Measurements from ENCODE around the gene IPMK.
"Not testable (repeated sequence)": the region's sequence is repeated elsewhere in the genome, so short reads cannot be mapped to it uniquely, and the experiment has no call there.

Gene IPMK

GRCh38 chr10:58266826-58267712, 625 bp downstream of the IPMK start:
- DNase-seq (ENCODE audit: low read depth, low spot score) = no peak

DNA sequence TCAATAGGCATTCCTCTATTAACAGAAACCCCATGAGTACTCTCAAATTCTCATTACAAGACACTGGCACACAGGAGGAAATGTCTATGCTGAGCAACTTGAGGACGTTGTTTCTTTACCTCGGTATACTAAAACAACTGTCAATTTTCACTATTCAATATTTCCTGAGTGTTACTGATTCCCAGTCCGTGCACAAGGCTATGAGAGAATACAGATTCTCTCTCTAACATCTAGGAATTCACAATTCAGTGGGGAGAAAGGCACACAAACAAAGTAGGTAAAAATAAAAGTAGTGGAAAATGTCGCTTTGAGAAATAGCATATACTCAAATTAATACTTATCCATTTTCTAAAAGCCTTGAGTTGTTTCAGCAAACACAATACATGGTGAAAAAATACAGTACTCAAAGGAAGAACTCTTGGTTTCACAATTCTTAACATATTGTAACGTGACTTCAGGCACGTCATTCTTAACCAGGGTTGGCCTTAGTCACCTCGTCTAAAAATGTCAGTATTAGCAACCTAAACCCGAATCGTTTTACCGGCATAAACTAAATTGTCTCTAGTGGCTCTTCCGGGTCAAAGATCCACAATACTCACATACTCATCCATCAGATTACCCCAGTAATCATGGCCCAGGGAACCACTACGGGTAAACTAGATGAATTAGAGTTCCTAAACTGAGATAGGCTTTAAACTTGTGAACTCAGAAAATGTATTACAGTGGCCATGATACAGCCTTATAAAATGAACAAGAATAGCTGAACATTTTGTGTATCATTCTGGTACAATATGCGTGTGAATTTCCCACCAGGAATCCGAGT, 1.5 kb downstream of the IPMK start:
- no peak for DNase-seq (ENCODE audit: low read depth, low spot score)

GRCh38 chr10:58265249-58265648, 2.4 kb downstream of the IPMK start:
- no peak for DNase-seq (ENCODE audit: low read depth, low spot score)

GRCh38 chr10:58264780-58265179, 2.9 kb downstream of the IPMK start:
- DNase-seq (ENCODE audit: low read depth, low spot score) = no peak

DNA sequence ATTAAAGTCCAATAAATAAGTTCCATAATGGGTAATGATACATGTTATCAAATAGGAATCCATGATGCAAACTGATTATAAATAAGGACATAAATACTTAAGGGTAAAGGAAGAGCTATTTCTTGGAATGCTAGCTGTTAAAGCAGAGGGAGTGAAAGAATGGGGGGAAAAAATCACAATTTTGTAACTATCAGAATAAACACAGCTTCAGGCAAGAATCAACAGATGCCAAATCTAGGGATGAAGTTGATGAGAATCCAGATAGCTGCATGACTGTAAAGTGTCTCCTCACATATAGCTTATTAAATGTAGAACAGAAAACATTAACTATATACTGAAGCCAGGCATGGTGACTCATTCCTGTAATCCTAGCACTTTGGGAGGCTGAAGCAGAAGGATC, 4.9 kb downstream of the IPMK start:
- no peak for DNase-seq (ENCODE audit: low read depth, low spot score)

DNA sequence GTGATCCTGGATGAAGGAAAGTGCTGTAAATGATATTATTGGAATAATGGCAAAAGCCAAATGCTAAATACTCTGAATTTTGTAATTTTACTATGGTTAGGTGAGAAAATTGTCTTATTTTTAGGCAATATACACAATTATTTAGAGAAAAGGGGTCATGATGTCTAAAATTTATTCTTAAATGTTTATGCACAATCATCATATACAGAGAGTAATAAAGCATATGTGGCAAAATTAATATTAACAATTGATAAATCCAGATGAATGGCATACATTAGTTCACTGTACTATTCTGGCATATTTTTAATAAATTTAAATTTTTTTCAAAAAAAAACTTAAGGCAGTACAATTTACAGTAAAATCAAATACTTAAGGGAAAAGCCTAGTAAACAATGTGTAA, 7.4 kb downstream of the IPMK start:
- DNase-seq (ENCODE audit: low read depth, low spot score) = no peak

- DNase-seq (ENCODE audit: low read depth, low spot score) = no peak
Measured at GRCh38 chr10:58258977-58259692, 8.6 kb downstream of the IPMK start.

DNA sequence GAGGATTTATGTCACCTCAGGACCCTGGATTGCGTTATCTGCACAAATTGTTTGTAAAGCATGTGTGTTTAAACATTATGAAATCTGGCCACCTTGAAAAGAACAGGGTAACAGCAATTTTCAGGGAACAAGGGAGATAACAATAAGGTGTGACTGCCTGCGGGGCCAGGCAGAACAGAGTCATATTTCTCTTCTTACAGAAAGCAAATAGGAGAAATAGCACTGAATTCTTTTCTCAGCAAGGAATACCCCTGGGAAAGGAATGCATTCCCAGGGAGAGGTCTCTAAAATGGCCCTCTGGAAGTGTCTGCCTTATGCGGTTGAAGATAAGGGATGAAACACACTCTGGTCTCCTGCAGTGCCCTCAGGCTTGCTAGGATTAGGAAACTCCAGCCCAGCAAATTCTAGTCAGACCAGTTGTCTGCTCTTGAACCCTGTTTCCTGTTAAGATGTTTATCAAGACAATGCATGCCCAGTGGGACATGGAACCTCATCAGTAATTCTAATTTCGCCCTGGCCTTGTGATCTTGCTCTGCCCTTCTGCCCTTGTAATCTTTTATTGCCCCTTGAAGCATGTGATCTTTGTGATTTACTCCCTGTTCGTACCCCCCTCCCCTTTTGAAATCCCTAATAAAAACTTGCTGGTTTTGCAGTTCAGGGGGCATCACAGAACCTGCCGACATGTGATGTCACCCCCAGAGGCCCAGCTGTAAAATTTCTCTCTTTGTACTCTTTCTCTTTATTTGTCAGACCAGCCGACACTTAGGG, 11.5 kb downstream of the IPMK start:
- DNase-seq (ENCODE audit: low read depth, low spot score) = not testable (repeated sequence)

- no peak for DNase-seq (ENCODE audit: low read depth, low spot score)
Measured at GRCh38 chr10:58254644-58255043, 13.1 kb downstream of the IPMK start.

DNA sequence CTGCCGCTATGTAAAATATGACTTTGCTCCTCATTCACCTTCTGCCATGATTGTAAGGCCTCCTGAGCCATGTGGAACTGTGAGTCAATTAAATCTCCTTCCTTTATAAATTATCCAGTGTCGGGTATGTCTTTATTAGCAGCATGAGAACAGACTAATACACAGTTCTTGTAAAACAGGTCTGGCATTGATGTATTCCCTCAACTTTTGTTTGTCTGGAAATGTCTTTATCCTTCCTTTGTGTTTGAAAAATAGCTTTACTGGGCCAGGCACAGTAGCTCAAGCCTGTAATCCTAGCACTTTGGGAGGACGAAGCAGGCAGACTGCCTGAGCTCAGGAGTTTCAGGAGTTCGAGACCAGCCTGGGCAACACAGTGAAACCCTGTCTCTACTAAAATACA, 14.5 kb downstream of the IPMK start:
- no peak for DNase-seq (ENCODE audit: low read depth, low spot score)

- DNase-seq (ENCODE audit: low read depth, low spot score) = not testable (repeated sequence)
Measured at GRCh38 chr10:58244666-58245065, 23.0 kb downstream of the IPMK start.

DNA sequence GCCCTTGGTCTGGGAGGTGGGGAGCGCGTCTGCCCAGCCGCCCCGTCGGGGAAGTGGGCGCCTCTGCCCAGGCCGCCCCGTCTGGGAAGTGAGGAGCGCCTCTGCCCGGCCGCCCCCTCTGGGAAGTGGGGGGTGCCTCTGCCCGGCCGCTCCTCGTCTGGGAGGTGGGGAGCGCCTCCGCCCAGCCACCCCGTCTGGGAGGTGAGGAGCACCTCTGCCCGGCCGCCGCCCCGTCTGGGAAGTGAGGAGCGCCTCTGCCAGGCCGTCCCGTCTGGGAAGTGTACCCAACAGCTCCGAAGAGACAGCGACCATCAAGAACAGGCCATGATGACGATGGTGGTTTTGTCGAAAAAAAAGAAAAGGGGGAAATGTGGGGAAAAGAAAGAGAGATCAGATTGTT, 23.5 kb downstream of the IPMK start:
- DNase-seq (ENCODE audit: low read depth, low spot score) = not testable (repeated sequence)

DNA sequence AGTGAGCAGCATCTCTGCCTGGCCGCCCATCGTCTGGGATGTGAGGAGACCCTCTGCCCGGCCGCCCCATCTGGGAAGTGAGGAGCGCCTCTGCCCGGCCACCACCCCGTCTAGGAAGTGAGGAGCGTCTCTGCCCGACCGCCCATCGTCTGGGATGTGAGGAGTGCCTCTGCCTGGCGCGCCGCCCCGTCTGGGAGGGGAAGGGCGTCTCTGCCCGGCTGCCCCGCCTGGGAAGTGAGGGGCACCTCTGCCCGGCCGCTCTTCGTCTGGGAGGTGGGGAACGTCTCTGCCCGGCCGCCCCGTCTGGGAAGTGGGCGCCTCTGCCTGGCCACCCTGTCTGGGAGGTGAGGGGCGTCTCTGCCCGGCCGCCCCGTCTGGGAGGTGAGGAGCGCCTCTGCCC, 23.9 kb downstream of the IPMK start:
- not testable (repeated sequence) for DNase-seq (ENCODE audit: low read depth, low spot score)

DNA sequence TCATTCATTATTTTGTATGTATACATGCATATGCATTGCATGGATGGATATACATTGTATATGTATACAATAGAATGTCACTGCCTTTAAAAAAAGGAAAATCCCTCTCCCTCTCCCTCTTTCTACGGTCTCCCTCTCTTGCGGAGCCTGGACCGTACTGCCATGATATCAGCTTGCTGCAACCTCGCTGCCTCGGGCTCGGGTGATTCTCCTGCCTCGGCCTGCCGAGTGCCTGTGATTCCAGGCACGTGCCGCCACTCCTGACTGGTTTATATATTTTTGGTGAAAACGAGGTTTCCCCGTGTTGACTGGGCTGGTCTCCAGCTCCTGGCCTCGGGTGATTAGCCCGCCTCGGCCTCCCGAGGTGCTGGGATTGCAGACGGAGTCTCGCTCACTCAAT, 24.4 kb downstream of the IPMK start:
- no peak for DNase-seq (ENCODE audit: low read depth, low spot score)

- no peak for DNase-seq (ENCODE audit: low read depth, low spot score)
Measured at GRCh38 chr10:58241346-58241745, 26.3 kb downstream of the IPMK start.

- no peak for DNase-seq (ENCODE audit: low read depth, low spot score)
Measured at GRCh38 chr10:58240531-58240930, 27.2 kb downstream of the IPMK start.

GRCh38 chr10:58239561-58240169, 28.0 kb downstream of the IPMK start:
- DNase-seq (ENCODE audit: low read depth, low spot score) = no peak

- no peak for DNase-seq (ENCODE audit: low read depth, low spot score)
Measured at GRCh38 chr10:58237014-58237834, 30.5 kb downstream of the IPMK start.

DNA sequence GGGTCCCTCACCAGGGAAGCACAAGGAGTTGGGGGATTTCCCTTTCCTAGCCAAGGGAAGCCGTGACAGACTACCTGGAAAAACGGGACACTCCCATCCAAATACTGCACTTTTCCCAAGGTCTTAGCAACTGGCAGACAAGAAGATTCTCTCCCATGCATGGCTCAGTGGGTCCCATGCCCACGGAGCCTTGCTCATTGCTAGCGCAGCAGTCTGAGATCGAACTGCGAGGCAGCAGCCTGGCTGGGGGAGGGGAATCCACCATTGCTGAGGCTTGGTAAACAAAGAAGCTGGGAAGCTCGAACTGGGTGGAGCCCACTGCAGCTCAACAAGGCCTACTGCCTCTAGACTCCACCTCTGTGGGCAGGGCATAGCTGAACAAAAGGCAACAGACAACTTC, 37.8 kb downstream of the IPMK start:
- DNase-seq (ENCODE audit: low read depth, low spot score) = peak; percentile 17

DNA sequence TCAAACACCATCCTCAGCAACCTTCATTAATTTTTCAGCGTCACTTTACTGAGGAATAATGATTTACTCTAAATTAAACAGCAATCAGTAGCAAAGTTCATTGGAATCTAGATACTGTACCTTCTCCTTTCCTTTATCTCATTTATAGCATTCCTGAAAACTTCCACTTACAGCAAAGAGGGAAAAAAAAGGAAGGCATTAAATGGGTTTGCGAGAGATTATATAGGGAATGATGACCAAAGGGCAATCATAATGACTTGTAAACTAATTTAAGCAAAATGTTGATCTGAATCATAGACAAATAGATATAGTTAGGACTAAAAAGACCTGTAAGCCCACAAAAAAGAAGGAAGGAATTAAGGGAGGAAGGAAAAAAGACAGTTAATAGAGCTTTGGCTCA, 42.0 kb downstream of the IPMK start:
- DNase-seq (ENCODE audit: low read depth, low spot score) = no peak

Data from iPS DF 19.7 (cell line).